ENCODE measurements around the gene TMEM88. TPM values are rescaled to one million over a fixed set of nuclear protein-coding genes. Genes with fewer than 3 reads are reported as not detected.

Gene TMEM88
- total RNA-seq, 1 experiment from 2014 or later = 1.5 TPM

DNA sequence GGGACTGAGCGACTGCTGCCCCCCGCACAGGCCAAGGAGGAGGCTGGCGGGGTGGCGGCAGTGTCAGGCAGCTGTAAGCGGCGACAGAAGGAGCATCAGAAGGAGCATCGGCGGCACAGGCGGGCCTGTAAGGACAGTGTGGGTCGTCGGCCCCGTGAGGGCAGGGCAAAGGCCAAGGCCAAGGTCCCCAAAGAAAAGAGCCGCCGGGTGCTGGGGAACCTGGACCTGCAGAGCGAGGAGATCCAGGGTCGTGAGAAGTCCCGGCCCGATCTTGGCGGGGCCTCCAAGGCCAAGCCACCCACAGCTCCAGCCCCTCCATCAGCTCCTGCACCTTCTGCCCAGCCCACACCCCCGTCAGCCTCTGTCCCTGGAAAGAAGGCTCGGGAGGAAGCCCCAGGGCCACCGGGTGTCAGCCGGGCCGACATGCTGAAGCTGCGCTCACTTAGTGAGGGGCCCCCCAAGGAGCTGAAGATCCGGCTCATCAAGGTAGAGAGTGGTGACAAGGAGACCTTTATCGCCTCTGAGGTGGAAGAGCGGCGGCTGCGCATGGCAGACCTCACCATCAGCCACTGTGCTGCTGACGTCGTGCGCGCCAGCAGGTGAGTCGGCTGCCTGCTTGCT is 5.6 kb upstream of the TMEM88 start:
- peaks cover 15% of the 10 kb centered on the region for H3K4me1 ChIP-seq (ENCODE audit: insufficient read depth, low read length)
- TF ChIP-seq EZH2 (IDR thresholded peaks at IDR 0.05; ENCODE audit: low read length, unreplicated experiment) = no peak
- TF ChIP-seq, protein P1, sequence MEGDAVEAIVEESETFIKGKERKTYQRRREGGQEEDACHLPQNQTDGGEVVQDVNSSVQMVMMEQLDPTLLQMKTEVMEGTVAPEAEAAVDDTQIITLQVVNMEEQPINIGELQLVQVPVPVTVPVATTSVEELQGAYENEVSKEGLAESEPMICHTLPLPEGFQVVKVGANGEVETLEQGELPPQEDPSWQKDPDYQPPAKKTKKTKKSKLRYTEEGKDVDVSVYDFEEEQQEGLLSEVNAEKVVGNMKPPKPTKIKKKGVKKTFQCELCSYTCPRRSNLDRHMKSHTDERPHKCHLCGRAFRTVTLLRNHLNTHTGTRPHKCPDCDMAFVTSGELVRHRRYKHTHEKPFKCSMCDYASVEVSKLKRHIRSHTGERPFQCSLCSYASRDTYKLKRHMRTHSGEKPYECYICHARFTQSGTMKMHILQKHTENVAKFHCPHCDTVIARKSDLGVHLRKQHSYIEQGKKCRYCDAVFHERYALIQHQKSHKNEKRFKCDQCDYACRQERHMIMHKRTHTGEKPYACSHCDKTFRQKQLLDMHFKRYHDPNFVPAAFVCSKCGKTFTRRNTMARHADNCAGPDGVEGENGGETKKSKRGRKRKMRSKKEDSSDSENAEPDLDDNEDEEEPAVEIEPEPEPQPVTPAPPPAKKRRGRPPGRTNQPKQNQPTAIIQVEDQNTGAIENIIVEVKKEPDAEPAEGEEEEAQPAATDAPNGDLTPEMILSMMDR (conservative IDR thresholded peaks at IDR 0.05; ENCODE audit: low read depth, low read length) = no peak
- no peak for TF ChIP-seq EZH2phosphoT487 (IDR thresholded peaks at IDR 0.05; ENCODE audit: borderline replicate concordance, low read length)
- ATAC-seq (no peak), DNase-seq (no peak)
- no peaks in the 10 kb centered on the region for H3K9me3 ChIP-seq (ENCODE audit: low read length)
- no peaks in the 10 kb centered on the region for H4K20me1 ChIP-seq (ENCODE audit: low read length)
- H3K79me2 ChIP-seq (ENCODE audit: low read length) = peaks cover 14% of the 10 kb centered on the region
- BruUV-seq (replicated peaks) = no TSS peak
- no peak overlapping the region for H3K4me3 ChIP-seq (ENCODE audit: low read length)
- H3K27ac ChIP-seq (ENCODE audit: low read length) = no peak overlapping the region
- no peak overlapping the region for H3K4me2 ChIP-seq (ENCODE audit: low read length)
- no peaks in the 10 kb centered on the region for H3K27me3 ChIP-seq (ENCODE audit: low read length)
- H3K9me2 ChIP-seq (replicated peaks; ENCODE audit: low read length) = no peaks in the 10 kb centered on the region
- CTCF ChIA-PET = no interaction called here
- no peak overlapping the region for H2AFZ ChIP-seq (ENCODE audit: low read length)
- H3F3A ChIP-seq (ENCODE audit: low read length, unreplicated experiment) = no peaks in the 10 kb centered on the region
- no peak overlapping the region for H3K9ac ChIP-seq (ENCODE audit: low read length)
- intact Hi-C loops (cut with micrococcal nuclease) = no loop called here
- POLR2A ChIA-PET (ENCODE audit: unreplicated experiment) = no interaction called here
- peaks cover 8% of the 10 kb centered on the region; the same call in 1 of the 2 replicates for H3K36me3 ChIP-seq (ENCODE audit: low read depth, low read length)

DNA sequence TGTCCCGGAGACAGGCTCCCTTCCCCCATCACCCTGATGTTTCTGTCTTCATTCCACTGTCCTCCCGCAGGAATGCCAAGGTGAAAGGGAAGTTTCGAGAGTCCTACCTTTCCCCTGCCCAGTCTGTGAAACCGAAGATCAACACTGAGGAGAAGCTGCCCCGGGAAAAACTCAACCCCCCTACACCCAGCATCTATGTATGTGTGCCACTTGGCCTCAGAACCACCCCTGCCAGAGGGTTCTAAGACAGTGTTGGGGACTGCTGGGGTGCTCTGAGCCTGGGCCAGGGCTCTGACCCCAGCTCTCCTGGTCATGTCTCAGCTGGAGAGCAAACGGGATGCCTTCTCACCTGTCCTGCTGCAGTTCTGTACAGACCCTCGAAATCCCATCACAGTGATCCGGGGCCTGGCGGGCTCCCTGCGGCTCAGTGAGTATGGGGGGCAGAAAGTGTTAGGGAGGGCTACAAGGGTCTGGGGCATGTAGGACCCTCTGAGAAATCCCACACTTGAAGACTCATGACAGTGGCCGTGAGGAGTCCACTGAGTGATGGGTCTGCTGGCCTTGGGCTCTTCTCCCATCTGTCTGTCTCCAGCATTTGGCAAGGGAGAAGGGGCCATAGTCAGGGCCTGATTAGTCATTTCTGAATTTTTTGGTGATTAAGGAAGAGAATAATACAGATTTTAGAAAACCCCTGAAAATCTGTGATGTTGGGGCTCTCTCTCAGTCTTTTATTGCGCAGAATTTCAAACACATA is 4.9 kb upstream of the TMEM88 start:
- POLR2A ChIA-PET (ENCODE audit: unreplicated experiment) = no interaction called here
- ATAC-seq = no peak

More for the DNA sequence above, 4.9 kb upstream of the TMEM88 start:
- no peak overlapping the region for H2AFZ ChIP-seq (ENCODE audit: low read length)
- peaks cover 8% of the 10 kb centered on the region; the same call in 1 of the 2 replicates for H3K36me3 ChIP-seq (ENCODE audit: low read depth, low read length)
- peaks cover 15% of the 10 kb centered on the region for H3K4me1 ChIP-seq (ENCODE audit: insufficient read depth, low read length)
- BruUV-seq (replicated peaks) = no TSS peak
- TF ChIP-seq EZH2 (IDR thresholded peaks at IDR 0.05; ENCODE audit: low read length, unreplicated experiment) = no peak
- TF ChIP-seq, protein P1 (conservative IDR thresholded peaks at IDR 0.05; ENCODE audit: low read depth, low read length) = no peak
- no peak for TF ChIP-seq EZH2phosphoT487 (IDR thresholded peaks at IDR 0.05; ENCODE audit: borderline replicate concordance, low read length)
- no peaks in the 10 kb centered on the region for H3F3A ChIP-seq (ENCODE audit: low read length, unreplicated experiment)
- no peaks in the 10 kb centered on the region for H4K20me1 ChIP-seq (ENCODE audit: low read length)
- DNase-seq = no peak
- H3K9ac ChIP-seq (ENCODE audit: low read length) = no peak overlapping the region
- intact Hi-C loops (cut with micrococcal nuclease) = no loop called here
- H3K27ac ChIP-seq (ENCODE audit: low read length) = no peak overlapping the region
- no peak overlapping the region for H3K4me2 ChIP-seq (ENCODE audit: low read length)
- peaks cover 9% of the 10 kb centered on the region for H3K79me2 ChIP-seq (ENCODE audit: low read length)
- H3K27me3 ChIP-seq (ENCODE audit: low read length) = no peaks in the 10 kb centered on the region
- no peak overlapping the region for H3K4me3 ChIP-seq (ENCODE audit: low read length)
- CTCF ChIA-PET = no interaction called here
- no peaks in the 10 kb centered on the region for H3K9me3 ChIP-seq (ENCODE audit: low read length)
- no peaks in the 10 kb centered on the region for H3K9me2 ChIP-seq (replicated peaks; ENCODE audit: low read length)

All from PC-3 (cell line).